NOMO-1 treated with DMSO at 0.1 percent for 48 hours (cell line): ENCODE results near the gene SLC26A8.
"Not testable (repeated sequence)": the region's sequence is repeated elsewhere in the genome, so short reads cannot be mapped to it uniquely, and the experiment has no call there.

Experiments
- DNase-seq: peaks from one replicate; lab custom pipeline; 2025; ENCODE audit not compliant: unreplicated experiment; lab: John Stamatoyannopoulos, UW

The SLC26A8 gene

GRCh38 chr6:35954333-35954732, 70.1 kb downstream of the SLC26A8 start:
- DNase-seq, result no peak

- DNase-seq, result no peak
Measured at GRCh38 chr6:35948725-35949124, 75.7 kb downstream of the SLC26A8 start.

GRCh38 chr6:35945650-35946025, 78.8 kb downstream of the SLC26A8 start:
- no peak for DNase-seq

- DNase-seq, result no peak
Measured at GRCh38 chr6:35943390-35943789, 81.1 kb downstream of the SLC26A8 start.

GRCh38 chr6:35942355-35942754, 82.1 kb downstream of the SLC26A8 start:
- no peak for DNase-seq

- not testable (repeated sequence) for DNase-seq
Measured at GRCh38 chr6:35941170-35941569, 83.3 kb downstream of the SLC26A8 start.

- DNase-seq, result not testable (repeated sequence)
Measured at GRCh38 chr6:35940014-35940413, 84.4 kb downstream of the SLC26A8 start.

GRCh38 chr6:35939259-35939658, 85.2 kb downstream of the SLC26A8 start:
- not testable (repeated sequence) for DNase-seq

- DNase-seq, result no peak
Measured at GRCh38 chr6:35936681-35937359, 87.6 kb downstream of the SLC26A8 start.

GRCh38 chr6:35935469-35935868, 89.0 kb downstream of the SLC26A8 start:
- no peak for DNase-seq

GRCh38 chr6:35933844-35934243, 90.6 kb downstream of the SLC26A8 start:
- no peak for DNase-seq

GRCh38 chr6:35931873-35932272, 92.6 kb downstream of the SLC26A8 start:
- DNase-seq, result not testable (repeated sequence)

GRCh38 chr6:35931120-35931561, 93.3 kb downstream of the SLC26A8 start:
- DNase-seq, result no peak

- DNase-seq, result no peak
Measured at GRCh38 chr6:35929601-35930000, 94.8 kb downstream of the SLC26A8 start.

- no peak for DNase-seq
Measured at GRCh38 chr6:35926509-35927215, 97.8 kb downstream of the SLC26A8 start.

- DNase-seq, result no peak
Measured at GRCh38 chr6:35925961-35926360, 98.5 kb downstream of the SLC26A8 start.

GRCh38 chr6:35924146-35924545, 100.3 kb downstream of the SLC26A8 start:
- DNase-seq, result no peak

GRCh38 chr6:35922139-35922554, 102.3 kb downstream of the SLC26A8 start:
- DNase-seq, result no peak

- DNase-seq, result peak; percentile 64
Measured at GRCh38 chr6:35920793-35921732, 103.4 kb downstream of the SLC26A8 start, which contains the start of gene SRPK1. Gene SRPK1, minus strand, starts transcription at chr6:35921098. Its CDS starts 42 bp downstream, at chr6:35921056.

- no peak for DNase-seq
Measured at GRCh38 chr6:35919827-35920751, 104.4 kb downstream of the SLC26A8 start.
